Vagina (tissue), 2 donors: ENCODE results near the gene TNFAIP8L1. TPM values are rescaled to one million over a fixed set of nuclear protein-coding genes. Genes with fewer than 3 reads are reported as not detected.

ENCODE experiments used
- DNase-seq, 2 donors: peaks; one replicate each; pipeline ENCODE4 v3.0.0-alpha.2; 2017; ENCODE audit errors: extremely low spot score in 2 of 2
- H3K27ac ChIP-seq: fragments of 200-600 bp; sonication (generic); one replicate; pipeline ENCODE4 v1.5.1; 2019
- H3K27me3 ChIP-seq: fragments of 200-600 bp; sonication (generic); one replicate; pipeline ENCODE4 v1.5.1; 2019
- H3K36me3 ChIP-seq, 2 donors: fragments of 200-600 bp; sonication (generic); one replicate each; pipeline ENCODE4 v1.5.1; 2017 to 2019
- H3K4me1 ChIP-seq: fragments of 200-600 bp; sonication (generic); one replicate; pipeline ENCODE4 v1.5.1; 2019
- H3K4me3 ChIP-seq, 2 donors: fragments of 200-600 bp; sonication (generic); 1 replicate in 1 of 2; 2 replicates in 1 of 2; pipeline ENCODE4 v1.5.1; 2016 to 2019
- H3K9me3 ChIP-seq: fragments of 200-600 bp; sonication (generic); one replicate; pipeline ENCODE4 v1.5.1; 2019
- CTCF ChIP-seq, 3 experiments: fragments of 450-650 bp in 2 of 3; fragments of 200-600 bp in 1 of 3; sonication (generic) in 1 of 3; IDR thresholded peaks; one replicate each; pipeline ENCODE4 v1.5.1; 2017 to 2019; ENCODE audit warnings: antibody characterized with exemption in 3 of 3, mild to moderate bottlenecking in 2 of 3, moderate library complexity in 2 of 3
- POLR2A ChIP-seq, 2 donors: fragments of 450-650 bp; IDR thresholded peaks; one replicate each; pipeline ENCODE4 v1.6.1; 2017; ENCODE audit warnings: antibody characterized with exemption in 2 of 2, mild to moderate bottlenecking in 2 of 2, moderate library complexity in 2 of 2
- POLR2AphosphoS5 ChIP-seq, 2 donors: sonication (generic); formaldehyde crosslinking; IDR thresholded peaks; one replicate each; pipeline ENCODE4 v1.9.0; 2017; ENCODE audit warnings: antibody characterized with exemption in 2 of 2, mild to moderate bottlenecking in 2 of 2, low read depth in 1 of 2; ENCODE audit not compliant: insufficient read depth in 1 of 2
- intact Hi-C: fragments of 100-400 bp; cut with DNase I; formaldehyde crosslinking; loops from one replicate; pipeline ENCODE4 v1.15.1; 2023
- total RNA-seq: library from RNA; depleted of rRNA; stranded (reverse); fragments of >200 nt; gene quantifications from one replicate; pipeline ENCODE4 v1.2.3, GENCODE V29; 2016

Gene TNFAIP8L1
- total RNA-seq, 1 donor from 2014 or later, result 13.0 TPM

GRCh38 chr19:4597975-4598671 lies 41.2 kb upstream of the TNFAIP8L1 start:
- Histone ChIP-seq H3K27ac (no peak overlapping the region), H3K9me3 (no peaks in the 10 kb centered on the region), H3K27me3 (peaks cover 3% of the 10 kb centered on the region), H3K36me3 (no peaks in the 10 kb centered on the region), H3K4me1 (peaks cover 7% of the 10 kb centered on the region), H3K4me3 (peak overlapping the region in 1 of 2 donors; percentile 15)
- DNase-seq, result no peak
- intact Hi-C loops, result no loop called here
- TF ChIP-seq POLR2AphosphoS5 (IDR thresholded peaks at IDR 0.05; ENCODE audit: insufficient read depth in 1 of 2, low read depth in 1 of 2), result no peak
- TF ChIP-seq POLR2A (IDR thresholded peaks at IDR 0.05), result no peak
- no peak for TF ChIP-seq CTCF (IDR thresholded peaks at IDR 0.05)

GRCh38 chr19:4598712-4599111 lies 40.6 kb upstream of the TNFAIP8L1 start:
- no peak for DNase-seq
- no peaks in the 10 kb centered on the region for H3K9me3 ChIP-seq
- TF ChIP-seq POLR2A (IDR thresholded peaks at IDR 0.05), result no peak
- no peak for TF ChIP-seq POLR2AphosphoS5 (IDR thresholded peaks at IDR 0.05; ENCODE audit: insufficient read depth in 1 of 2, low read depth in 1 of 2)
- no peak for TF ChIP-seq CTCF (IDR thresholded peaks at IDR 0.05)
- peaks cover 3% of the 10 kb centered on the region for H3K27me3 ChIP-seq
- H3K4me1 ChIP-seq, result peaks cover 7% of the 10 kb centered on the region
- no peaks in the 10 kb centered on the region for H3K36me3 ChIP-seq
- no peak overlapping the region for H3K4me3 ChIP-seq
- H3K27ac ChIP-seq, result no peak overlapping the region
- intact Hi-C loops, result no loop called here

GRCh38 chr19:4600082-4600481 lies 39.2 kb upstream of the TNFAIP8L1 start:
- DNase-seq, result no peak
- intact Hi-C loops, result no loop called here

GRCh38 chr19:4600893-4601292 lies 38.4 kb upstream of the TNFAIP8L1 start:
- intact Hi-C loops, result no loop called here
- Histone ChIP-seq H3K4me3 (no peak overlapping the region), H3K4me1 (peaks cover 7% of the 10 kb centered on the region), H3K27me3 (peaks cover 3% of the 10 kb centered on the region), H3K36me3 (no peaks in the 10 kb centered on the region), H3K9me3 (no peaks in the 10 kb centered on the region), H3K27ac (no peak overlapping the region)
- DNase-seq, result no peak
- no peak for TF ChIP-seq POLR2A (IDR thresholded peaks at IDR 0.05)
- no peak for TF ChIP-seq POLR2AphosphoS5 (IDR thresholded peaks at IDR 0.05; ENCODE audit: insufficient read depth in 1 of 2, low read depth in 1 of 2)
- TF ChIP-seq CTCF (IDR thresholded peaks at IDR 0.05), result no peak

More at GRCh38 chr19:4600082-4600481, 39.2 kb upstream of the TNFAIP8L1 start:
- Histone ChIP-seq H3K27ac (no peak overlapping the region), H3K9me3 (no peaks in the 10 kb centered on the region), H3K4me1 (peaks cover 7% of the 10 kb centered on the region), H3K36me3 (no peaks in the 10 kb centered on the region), H3K4me3 (no peak overlapping the region), H3K27me3 (peaks cover 3% of the 10 kb centered on the region)
- TF ChIP-seq POLR2AphosphoS5 (IDR thresholded peaks at IDR 0.05; ENCODE audit: insufficient read depth in 1 of 2, low read depth in 1 of 2) (no peak), CTCF (IDR thresholded peaks at IDR 0.05) (no peak), POLR2A (IDR thresholded peaks at IDR 0.05) (no peak)

GRCh38 chr19:4602173-4602788 lies 37.0 kb upstream of the TNFAIP8L1 start:
- no peak for DNase-seq
- H3K9me3 ChIP-seq, result no peaks in the 10 kb centered on the region
- H3K4me1 ChIP-seq, result peaks cover 14% of the 10 kb centered on the region
- intact Hi-C loops, result no loop called here
- H3K36me3 ChIP-seq, result no peaks in the 10 kb centered on the region
- H3K27ac ChIP-seq, result no peak overlapping the region
- H3K4me3 ChIP-seq, result no peak overlapping the region
- TF ChIP-seq CTCF (IDR thresholded peaks at IDR 0.05), result no peak
- no peak for TF ChIP-seq POLR2AphosphoS5 (IDR thresholded peaks at IDR 0.05; ENCODE audit: insufficient read depth in 1 of 2, low read depth in 1 of 2)
- TF ChIP-seq POLR2A (IDR thresholded peaks at IDR 0.05), result no peak
- peaks cover 3% of the 10 kb centered on the region for H3K27me3 ChIP-seq
